ENCODE results near the gene ACOX1. TPM values are rescaled to one million over a fixed set of nuclear protein-coding genes. Genes with fewer than 3 reads are reported as not detected.

The ACOX1 gene
- total RNA-seq, 1 donor from 2014 or later: 67.1 TPM

DNA sequence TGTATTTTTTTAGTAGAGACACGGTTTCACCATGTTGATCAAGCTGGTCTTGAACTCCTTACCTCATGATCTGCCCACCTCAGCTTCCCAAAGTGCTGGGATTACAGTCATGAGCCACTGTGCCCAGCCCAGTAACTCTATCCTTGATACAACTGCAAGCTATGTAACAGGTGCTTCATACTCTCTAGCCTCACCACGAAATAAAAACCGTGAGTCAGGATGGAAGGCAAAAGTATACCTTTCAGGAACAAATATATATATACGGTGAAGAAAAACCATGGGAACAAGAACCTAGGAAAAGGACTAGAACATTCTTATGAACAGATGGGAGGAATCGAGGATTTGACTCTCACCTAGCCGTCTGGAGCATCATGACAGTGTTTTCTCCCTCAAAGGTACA lies 28.5 kb downstream of the ACOX1 start:
- Histone ChIP-seq H3K4me1 (no peaks in the 10 kb centered on the region), H3K4me3 (no peak overlapping the region), H3K36me3 (peaks cover 100% of the 10 kb centered on the region), H3K9me3 (no peaks in the 10 kb centered on the region), H3K27me3 (ENCODE audit: low read depth) (no peaks in the 10 kb centered on the region), H3K27ac (no peak overlapping the region)
- ATAC-seq: no peak
- no peak for DNase-seq
- intact Hi-C loops (cut with DNase I): no loop called here
- TF ChIP-seq, protein P1, sequence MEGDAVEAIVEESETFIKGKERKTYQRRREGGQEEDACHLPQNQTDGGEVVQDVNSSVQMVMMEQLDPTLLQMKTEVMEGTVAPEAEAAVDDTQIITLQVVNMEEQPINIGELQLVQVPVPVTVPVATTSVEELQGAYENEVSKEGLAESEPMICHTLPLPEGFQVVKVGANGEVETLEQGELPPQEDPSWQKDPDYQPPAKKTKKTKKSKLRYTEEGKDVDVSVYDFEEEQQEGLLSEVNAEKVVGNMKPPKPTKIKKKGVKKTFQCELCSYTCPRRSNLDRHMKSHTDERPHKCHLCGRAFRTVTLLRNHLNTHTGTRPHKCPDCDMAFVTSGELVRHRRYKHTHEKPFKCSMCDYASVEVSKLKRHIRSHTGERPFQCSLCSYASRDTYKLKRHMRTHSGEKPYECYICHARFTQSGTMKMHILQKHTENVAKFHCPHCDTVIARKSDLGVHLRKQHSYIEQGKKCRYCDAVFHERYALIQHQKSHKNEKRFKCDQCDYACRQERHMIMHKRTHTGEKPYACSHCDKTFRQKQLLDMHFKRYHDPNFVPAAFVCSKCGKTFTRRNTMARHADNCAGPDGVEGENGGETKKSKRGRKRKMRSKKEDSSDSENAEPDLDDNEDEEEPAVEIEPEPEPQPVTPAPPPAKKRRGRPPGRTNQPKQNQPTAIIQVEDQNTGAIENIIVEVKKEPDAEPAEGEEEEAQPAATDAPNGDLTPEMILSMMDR (IDR thresholded peaks at IDR 0.05): no peak

DNA sequence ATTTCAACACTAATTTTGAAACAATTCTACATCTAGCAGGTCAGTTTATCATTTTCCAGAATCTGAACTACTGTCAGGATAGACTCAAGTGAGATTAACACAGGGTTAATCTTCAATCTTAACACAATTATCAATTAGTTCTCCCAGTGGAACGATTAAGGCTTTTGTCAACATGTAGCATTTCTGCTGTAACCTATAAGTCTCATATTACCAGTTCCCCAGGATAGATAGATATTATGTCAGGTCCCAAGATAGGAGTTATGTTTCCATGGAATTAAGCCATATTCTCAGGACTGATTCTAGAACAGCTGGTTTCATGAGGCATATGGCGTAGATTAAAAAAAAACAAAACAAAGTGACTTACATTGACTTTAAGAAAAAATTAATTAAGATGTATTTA lies 33.8 kb downstream of the ACOX1 start:
- Histone ChIP-seq H3K36me3 (peaks cover 56% of the 10 kb centered on the region), H3K9me3 (no peaks in the 10 kb centered on the region), H3K4me3 (no peak overlapping the region), H3K4me1 (peaks cover 9% of the 10 kb centered on the region), H3K27ac (no peak overlapping the region), H3K27me3 (ENCODE audit: low read depth) (no peaks in the 10 kb centered on the region)
- intact Hi-C loops (cut with DNase I): no loop called here
- DNase-seq (no peak), ATAC-seq (no peak)
- TF ChIP-seq, protein P1 (IDR thresholded peaks at IDR 0.05): no peak

- Histone ChIP-seq H3K9me3 (no peaks in the 10 kb centered on the region), H3K4me3 (no peak overlapping the region), H3K4me1 (peaks cover 12% of the 10 kb centered on the region), H3K27ac (no peak overlapping the region), H3K27me3 (ENCODE audit: low read depth) (no peaks in the 10 kb centered on the region), H3K36me3 (peaks cover 39% of the 10 kb centered on the region)
- ATAC-seq (no peak), DNase-seq (no peak)
- TF ChIP-seq, protein P1 (IDR thresholded peaks at IDR 0.05): no peak
- intact Hi-C loops (cut with DNase I): no loop called here
These were observed 35.5 kb downstream of the ACOX1 start for GRCh38 chr17:75943491-75943890.

- intact Hi-C loops (cut with DNase I): no loop called here
- Histone ChIP-seq H3K27me3 (ENCODE audit: low read depth) (no peaks in the 10 kb centered on the region), H3K4me1 (peaks cover 12% of the 10 kb centered on the region), H3K9me3 (no peaks in the 10 kb centered on the region), H3K4me3 (no peak overlapping the region), H3K36me3 (peaks cover 29% of the 10 kb centered on the region), H3K27ac (no peak overlapping the region)
- DNase-seq: no peak
- no peak for ATAC-seq
- TF ChIP-seq, protein P1 (IDR thresholded peaks at IDR 0.05): no peak
These were observed 36.5 kb downstream of the ACOX1 start for GRCh38 chr17:75942473-75942872.

GRCh38 chr17:75941442-75941819 lies 37.5 kb downstream of the ACOX1 start:
- ATAC-seq: no peak
- intact Hi-C loops (cut with DNase I): no loop called here
- Histone ChIP-seq H3K27ac (peak overlapping the region; percentile 31), H3K36me3 (peaks cover 18% of the 10 kb centered on the region), H3K4me1 (peaks cover 12% of the 10 kb centered on the region), H3K4me3 (peak overlapping the region; percentile 90), H3K9me3 (no peaks in the 10 kb centered on the region), H3K27me3 (ENCODE audit: low read depth) (no peaks in the 10 kb centered on the region)
- DNase-seq: no peak
- TF ChIP-seq, protein P1 (IDR thresholded peaks at IDR 0.05): no peak
